Effector memory CD8-positive, alpha-beta T cell (primary cell): ENCODE data around the gene TSHZ2.
"Not testable (repeated sequence)": the region's sequence is repeated elsewhere in the genome, so short reads cannot be mapped to it uniquely, and the experiment has no call there.

ENCODE experiments used
- ATAC-seq: fragments of 150-1000 bp; cut with Tn5 transposase; replicated peaks from 2 replicates; pipeline ENCODE4 v1.10.0; 2021; ENCODE audit warnings: mild to moderate bottlenecking, moderate library complexity
- DNase-seq, 3 experiments: peaks; one replicate each; pipeline ENCODE4 v3.0.0; 2021
- H3K27ac Mint-ChIP-seq, 2 donors: one replicate each; pipeline ENCODE4 v1.8.0; 2022; ENCODE audit warnings: mild to moderate bottlenecking in 2 of 2, mixed read lengths in 2 of 2, moderate library complexity in 2 of 2
- H3K27me3 Mint-ChIP-seq, 2 donors: one replicate each; pipeline ENCODE4 v1.8.0; 2022; ENCODE audit warnings: mixed read lengths in 2 of 2
- H3K36me3 Mint-ChIP-seq: one replicate; pipeline ENCODE4 v1.8.0; 2022; ENCODE audit warnings: mild to moderate bottlenecking, moderate library complexity, mixed read lengths; ENCODE audit not compliant: insufficient read depth
- H3K4me1 Mint-ChIP-seq, 2 donors: one replicate each; pipeline ENCODE4 v1.8.0; 2022; ENCODE audit warnings: low read depth in 2 of 2, mixed read lengths in 2 of 2
- H3K4me3 Mint-ChIP-seq, 2 donors: one replicate each; pipeline ENCODE4 v1.8.0; 2022; ENCODE audit warnings: mild to moderate bottlenecking in 2 of 2, mixed read lengths in 2 of 2, moderate library complexity in 2 of 2
- H3K9me3 Mint-ChIP-seq, 2 donors: one replicate each; pipeline ENCODE4 v1.8.0; 2022; ENCODE audit warnings: mixed read lengths in 2 of 2

TSHZ2 gene

GRCh38 chr20:53532654-53533312 is 560.6 kb downstream of the TSHZ2 start:
- ATAC-seq, H3K4me1 Mint-ChIP-seq, H3K27ac Mint-ChIP-seq, H3K9me3 Mint-ChIP-seq, H3K4me3 Mint-ChIP-seq, H3K36me3 Mint-ChIP-seq, DNase-seq: not testable (repeated sequence)
- H3K27me3 Mint-ChIP-seq: peaks cover 5 to 10% of the 10 kb centered on the region in 2 donors

GRCh38 chr20:53533500-53533899 is 561.3 kb downstream of the TSHZ2 start:
- Mint-ChIP-seq H3K4me3 (no peak overlapping the region), H3K27ac (no peak overlapping the region), H3K4me1 (no peaks in the 10 kb centered on the region), H3K27me3 (peaks cover 5 to 10% of the 10 kb centered on the region in 2 donors), H3K9me3 (no peaks in the 10 kb centered on the region), H3K36me3 (no peaks in the 10 kb centered on the region)
- ATAC-seq: no peak
- DNase-seq: no peak

- no peaks in the 10 kb centered on the region for H3K36me3 Mint-ChIP-seq
- no peaks in the 10 kb centered on the region for H3K4me1 Mint-ChIP-seq
- H3K27ac Mint-ChIP-seq: no peak overlapping the region
- no peak for DNase-seq
- H3K4me3 Mint-ChIP-seq: no peak overlapping the region
- ATAC-seq: no peak
- H3K27me3 Mint-ChIP-seq: peaks cover 4 to 5% of the 10 kb centered on the region in 2 donors
- no peaks in the 10 kb centered on the region for H3K9me3 Mint-ChIP-seq
Observed at GRCh38 chr20:53534037-53534436, 561.9 kb downstream of the TSHZ2 start.

- Mint-ChIP-seq H3K4me1 (no peaks in the 10 kb centered on the region), H3K4me3 (no peak overlapping the region), H3K9me3 (no peaks in the 10 kb centered on the region), H3K36me3 (no peaks in the 10 kb centered on the region), H3K27me3 (peaks cover 5 to 8% of the 10 kb centered on the region in 2 donors), H3K27ac (no peak overlapping the region)
- DNase-seq: no peak
- no peak for ATAC-seq
Observed at GRCh38 chr20:53535878-53536277, 563.7 kb downstream of the TSHZ2 start.

GRCh38 chr20:53536382-53536781 is 564.2 kb downstream of the TSHZ2 start:
- not testable (repeated sequence) for H3K4me3 Mint-ChIP-seq, H3K4me1 Mint-ChIP-seq, H3K36me3 Mint-ChIP-seq, ATAC-seq, DNase-seq, H3K9me3 Mint-ChIP-seq, H3K27me3 Mint-ChIP-seq
- peak overlapping the region in 1 of 2 donors; percentile 20 for H3K27ac Mint-ChIP-seq

GRCh38 chr20:53539516-53539915 is 567.4 kb downstream of the TSHZ2 start:
- Mint-ChIP-seq H3K27me3 (peaks cover 5 to 8% of the 10 kb centered on the region in 2 donors), H3K4me1 (no peaks in the 10 kb centered on the region), H3K9me3 (no peaks in the 10 kb centered on the region), H3K36me3 (peaks cover 3% of the 10 kb centered on the region), H3K4me3 (no peak overlapping the region), H3K27ac (no peak overlapping the region)
- DNase-seq (no peak), ATAC-seq (no peak)
